ENCODE data around the gene NAA25. TPM values are rescaled to one million over a fixed set of nuclear protein-coding genes. Genes with fewer than 3 reads are reported as not detected.
A peak's percentile ranks its signal among the peaks of the same experiment; 100 is the strongest.

NAA25 gene
- total and polyA plus RNA-seq, 2 experiments from 2014 or later, result 18.7 to 19.1 TPM

DNA sequence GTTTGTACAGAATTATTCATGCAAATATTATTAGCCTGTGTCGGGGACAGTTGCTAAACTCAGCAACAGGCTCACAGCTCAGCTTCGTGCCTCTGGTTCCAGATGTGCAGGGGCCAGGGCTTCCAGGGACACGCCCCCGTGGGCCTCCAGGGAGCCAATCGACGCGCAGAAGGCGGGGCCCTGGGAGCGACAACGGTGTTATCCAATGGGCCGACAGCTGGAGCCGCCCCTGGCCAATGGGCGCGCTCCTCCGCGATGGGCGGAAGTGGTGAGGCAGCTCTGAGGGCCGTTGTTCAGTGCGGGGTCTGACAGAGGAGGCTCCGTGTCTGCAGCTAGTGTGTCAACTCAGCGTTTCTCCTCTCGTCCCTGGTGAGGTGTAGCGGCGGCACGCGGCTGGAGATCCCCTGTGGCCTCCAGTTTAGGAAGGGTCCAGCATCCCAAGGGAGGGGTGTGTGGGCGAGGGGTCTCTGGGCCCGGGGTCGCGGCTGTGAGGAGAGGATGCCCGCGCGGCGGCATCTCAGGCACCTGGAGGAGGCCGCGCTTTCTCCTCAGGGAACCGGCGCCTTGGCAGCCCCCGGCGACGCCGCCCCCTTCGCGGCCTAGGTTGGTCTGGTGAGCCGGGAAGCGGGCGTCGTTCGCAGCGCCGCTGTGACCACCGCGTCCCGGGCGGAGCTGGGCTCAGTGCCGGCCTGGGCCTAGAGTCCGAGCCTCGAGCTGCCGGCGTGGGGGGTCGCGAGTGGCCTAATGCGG lies 16.8 kb upstream of the NAA25 start, which contains the start of gene TRAFD1:
Gene TRAFD1 (plus strand): TSS at position 311 of the 750 bp plus-strand sequence. CDS start 4,963 bp downstream, outside the sequence.
- Histone ChIP-seq H3K36me3 (replicated peaks; ENCODE audit: insufficient read depth, low read depth) (no peaks in the 10 kb centered on the region), H3K4me1 (ENCODE audit: insufficient read depth) (peaks cover 28% of the 10 kb centered on the region), H3K79me2 (peaks cover 43% of the 10 kb centered on the region), H3K27me3 (no peaks in the 10 kb centered on the region), H3K9me3 (ENCODE audit: low read depth) (no peaks in the 10 kb centered on the region), H3K9me2 (replicated peaks; ENCODE audit: insufficient read depth) (no peaks in the 10 kb centered on the region), H3K27ac (peak within 1 kb of the TSS; percentile 91), H3K4me2 (peak within 1 kb of the TSS; percentile 91), H4K20me1 (ENCODE audit: insufficient read depth, poor library complexity, severe bottlenecking) (no peaks in the 10 kb centered on the region), H3K4me3 (peak within 1 kb of the TSS; percentile 75), H2AFZ (peak within 1 kb of the TSS; percentile 54)
- TF ChIP-seq EZH2 (IDR thresholded peaks at IDR 0.05; ENCODE audit: borderline replicate concordance) (no peak), EZH2phosphoT487 (IDR thresholded peaks at IDR 0.05; ENCODE audit: low read depth, severe bottlenecking, unreplicated experiment) (no peak)
- TF ChIP-seq, protein P1, sequence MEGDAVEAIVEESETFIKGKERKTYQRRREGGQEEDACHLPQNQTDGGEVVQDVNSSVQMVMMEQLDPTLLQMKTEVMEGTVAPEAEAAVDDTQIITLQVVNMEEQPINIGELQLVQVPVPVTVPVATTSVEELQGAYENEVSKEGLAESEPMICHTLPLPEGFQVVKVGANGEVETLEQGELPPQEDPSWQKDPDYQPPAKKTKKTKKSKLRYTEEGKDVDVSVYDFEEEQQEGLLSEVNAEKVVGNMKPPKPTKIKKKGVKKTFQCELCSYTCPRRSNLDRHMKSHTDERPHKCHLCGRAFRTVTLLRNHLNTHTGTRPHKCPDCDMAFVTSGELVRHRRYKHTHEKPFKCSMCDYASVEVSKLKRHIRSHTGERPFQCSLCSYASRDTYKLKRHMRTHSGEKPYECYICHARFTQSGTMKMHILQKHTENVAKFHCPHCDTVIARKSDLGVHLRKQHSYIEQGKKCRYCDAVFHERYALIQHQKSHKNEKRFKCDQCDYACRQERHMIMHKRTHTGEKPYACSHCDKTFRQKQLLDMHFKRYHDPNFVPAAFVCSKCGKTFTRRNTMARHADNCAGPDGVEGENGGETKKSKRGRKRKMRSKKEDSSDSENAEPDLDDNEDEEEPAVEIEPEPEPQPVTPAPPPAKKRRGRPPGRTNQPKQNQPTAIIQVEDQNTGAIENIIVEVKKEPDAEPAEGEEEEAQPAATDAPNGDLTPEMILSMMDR (IDR thresholded peaks at IDR 0.05; ENCODE audit: poor library complexity), result no peak
- 1% methylated on average over 53 of the region's 63 CpGs for WGBS (ENCODE audit: low lambda C conversion rate, missing lambda C conversion rate)
- DNase-seq (ENCODE audit: low spot score), result peak; percentile 98

DNA sequence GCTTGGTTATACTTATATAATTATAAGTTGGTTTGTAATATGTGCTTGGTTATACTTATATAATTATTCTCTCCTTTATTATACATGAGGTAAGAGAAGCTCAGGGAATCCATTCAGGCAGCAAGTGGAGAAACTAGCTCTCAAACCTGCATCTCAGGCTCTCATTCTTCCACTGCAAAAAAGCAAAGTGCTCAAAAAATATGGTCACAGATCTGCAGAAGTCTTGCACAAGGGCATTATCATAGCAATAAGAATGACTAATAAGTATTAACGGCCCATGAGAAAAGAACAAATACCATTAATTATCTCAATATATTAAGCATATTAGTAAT lies 16.3 kb upstream of the NAA25 start:
- Histone ChIP-seq H3K4me3 (no peak overlapping the region), H3K9me2 (replicated peaks; ENCODE audit: insufficient read depth) (no peaks in the 10 kb centered on the region), H3K9me3 (ENCODE audit: low read depth) (no peaks in the 10 kb centered on the region), H3K27ac (no peak overlapping the region), H3K4me1 (ENCODE audit: insufficient read depth) (peaks cover 23% of the 10 kb centered on the region), H3K36me3 (replicated peaks; ENCODE audit: insufficient read depth, low read depth) (no peaks in the 10 kb centered on the region), H3K27me3 (no peaks in the 10 kb centered on the region), H4K20me1 (ENCODE audit: insufficient read depth, poor library complexity, severe bottlenecking) (no peaks in the 10 kb centered on the region), H2AFZ (no peak overlapping the region), H3K79me2 (peaks cover 42% of the 10 kb centered on the region), H3K4me2 (peak overlapping the region; percentile 68)
- TF ChIP-seq EZH2phosphoT487 (IDR thresholded peaks at IDR 0.05; ENCODE audit: low read depth, severe bottlenecking, unreplicated experiment), result no peak
- WGBS (ENCODE audit: low lambda C conversion rate, missing lambda C conversion rate), result 16% methylated on average over 1 of the region's 1 CpG
- no peak for DNase-seq (ENCODE audit: low spot score)

DNA sequence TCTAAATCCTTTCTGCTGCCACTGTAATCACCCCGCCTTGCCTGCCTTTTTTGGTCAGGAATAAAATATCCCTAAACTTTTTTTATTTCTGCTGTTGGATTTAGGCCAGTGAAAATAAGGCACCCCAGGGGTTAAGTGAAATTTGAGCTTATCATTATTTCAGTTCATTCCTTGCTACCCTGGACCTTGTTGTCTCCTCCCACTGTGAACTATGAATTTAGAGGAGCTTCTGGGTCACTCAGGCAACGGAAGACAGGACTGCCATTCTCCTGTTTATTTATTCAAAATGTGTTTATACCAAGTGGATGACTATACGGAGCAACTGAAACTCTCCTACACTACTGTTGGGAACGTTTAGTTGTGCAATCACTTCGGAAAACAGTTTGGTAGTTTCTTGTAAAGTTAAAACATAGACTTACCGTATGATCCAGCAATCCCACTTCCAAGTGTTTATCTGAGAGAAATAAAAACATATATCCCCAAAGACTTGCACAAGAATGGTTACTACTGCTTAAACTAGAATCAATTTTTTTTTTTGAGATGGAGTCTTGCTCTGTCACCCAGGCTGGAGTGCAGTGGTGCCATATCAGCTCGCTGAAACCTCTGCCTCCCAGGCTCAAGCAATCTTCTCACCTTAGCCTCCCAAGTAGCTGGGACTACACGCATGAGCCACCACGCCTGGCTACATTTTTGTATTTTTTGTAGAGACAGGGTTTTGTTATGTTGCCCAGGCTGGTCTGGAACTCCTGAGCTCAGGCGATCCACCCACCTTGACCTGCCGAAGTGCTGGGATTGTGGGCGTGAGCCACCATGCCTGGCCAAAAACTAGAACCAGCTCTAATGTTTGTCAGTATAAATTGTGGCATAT lies 14.5 kb upstream of the NAA25 start:
- H3K4me2 ChIP-seq, result peak overlapping the region; percentile 16
- peak overlapping the region; percentile 55 for H3K27ac ChIP-seq
- no peaks in the 10 kb centered on the region for H3K36me3 ChIP-seq (replicated peaks; ENCODE audit: insufficient read depth, low read depth)
- peak; percentile 23 for DNase-seq (ENCODE audit: low spot score)
- 59% methylated on average over 12 of the region's 12 CpGs for WGBS (ENCODE audit: low lambda C conversion rate, missing lambda C conversion rate)
- H3K9me2 ChIP-seq (replicated peaks; ENCODE audit: insufficient read depth), result no peaks in the 10 kb centered on the region
- H3K27me3 ChIP-seq, result no peaks in the 10 kb centered on the region
- H3K4me3 ChIP-seq, result no peak overlapping the region
- H3K79me2 ChIP-seq, result peaks cover 24% of the 10 kb centered on the region
- TF ChIP-seq EZH2 (IDR thresholded peaks at IDR 0.05; ENCODE audit: borderline replicate concordance), result no peak
- TF ChIP-seq EZH2phosphoT487 (IDR thresholded peaks at IDR 0.05; ENCODE audit: low read depth, severe bottlenecking, unreplicated experiment), result no peak
- TF ChIP-seq, protein P1 (IDR thresholded peaks at IDR 0.05; ENCODE audit: poor library complexity), result no peak
- H3K4me1 ChIP-seq (ENCODE audit: insufficient read depth), result peaks cover 16% of the 10 kb centered on the region
- H2AFZ ChIP-seq, result no peak overlapping the region
- no peaks in the 10 kb centered on the region for H3K9me3 ChIP-seq (ENCODE audit: low read depth)
- H4K20me1 ChIP-seq (ENCODE audit: insufficient read depth, poor library complexity, severe bottlenecking), result no peaks in the 10 kb centered on the region
